PC-9 (cell line): ENCODE data around the gene PDE7B.

Experiments used
- CTCF ChIP-seq: fragments of 200-600 bp; sonication (generic); conservative IDR thresholded peaks from 2 replicates; pipeline ENCODE4 v1.6.1; 2017; ENCODE audit warnings: mixed run types, antibody characterized with exemption, mild to moderate bottlenecking, moderate library complexity
- EZH2 ChIP-seq: fragments of 200-600 bp; sonication (generic); IDR thresholded peaks from 2 replicates; pipeline ENCODE4 v1.8.0; 2017; ENCODE audit warnings: antibody characterized with exemption, low read depth

GRCh38 chr6:136160250-136160649 is 308.7 kb downstream of the PDE7B start:
- TF ChIP-seq CTCF, result no peak
- TF ChIP-seq EZH2, result no peak
